H9 (cell line): ENCODE measurements around the gene PBX4. TPM values are rescaled to one million over a fixed set of nuclear protein-coding genes. Genes with fewer than 3 reads are reported as not detected.

Source experiments
- DNase-seq: peaks from one replicate; pipeline ENCODE4 v3.0.0-alpha.2; 2017
- H2AFZ ChIP-seq: one replicate; pipeline ENCODE4 v1.6.1; 2013; ENCODE audit warnings: mild to moderate bottlenecking, low read length, control low read depth, moderate library complexity
- H2AK5ac ChIP-seq: 2 replicates; pipeline ENCODE4 v1.6.1; 2013; ENCODE audit warnings: low read length, control low read depth, mixed read lengths; ENCODE audit not compliant: insufficient read length
- H2BK120ac ChIP-seq: one replicate; pipeline ENCODE4 v1.6.1; 2013; ENCODE audit warnings: low read depth, mild to moderate bottlenecking, low read length, control low read depth, inconsistent platforms; ENCODE audit not compliant: poor library complexity, severe bottlenecking
- H2BK12ac ChIP-seq: 2 replicates; pipeline ENCODE4 v1.6.1; 2013; ENCODE audit warnings: low read length, control low read depth, mixed read lengths, low read depth; ENCODE audit not compliant: insufficient read length
- H2BK15ac ChIP-seq: 2 replicates; pipeline ENCODE4 v1.6.1; 2013; ENCODE audit warnings: low read depth, low read length, control low read depth
- H2BK20ac ChIP-seq: one replicate; pipeline ENCODE4 v1.6.1; 2013; ENCODE audit warnings: low read depth, mild to moderate bottlenecking, low read length, control low read depth, inconsistent platforms; ENCODE audit not compliant: poor library complexity, severe bottlenecking
- H2BK5ac ChIP-seq: 2 replicates; pipeline ENCODE4 v1.6.1; 2013; ENCODE audit warnings: low read length, control low read depth, mixed read lengths; ENCODE audit not compliant: insufficient read length
- H3K14ac ChIP-seq: 2 replicates; pipeline ENCODE4 v1.6.1; 2013; ENCODE audit warnings: low read length, control low read depth; ENCODE audit not compliant: insufficient read depth
- H3K18ac ChIP-seq: 2 replicates; pipeline ENCODE4 v1.6.1; 2013; ENCODE audit warnings: low read depth, mild to moderate bottlenecking, mixed read lengths, low read length, control low read depth; ENCODE audit not compliant: insufficient read length
- H3K23ac ChIP-seq: 2 replicates; pipeline ENCODE4 v1.6.1; 2013; ENCODE audit warnings: low read length, control low read depth, mixed read lengths, low read depth; ENCODE audit not compliant: insufficient read length
- H3K23me2 ChIP-seq: 2 replicates; pipeline ENCODE4 v1.6.1; 2013; ENCODE audit warnings: low read depth, mild to moderate bottlenecking, mixed read lengths, low read length, control low read depth; ENCODE audit not compliant: insufficient read length, poor library complexity, severe bottlenecking
- H3K27ac ChIP-seq: 2 replicates; pipeline ENCODE4 v1.5.1; 2013; ENCODE audit warnings: low read length, control low read depth, mixed read lengths, low read depth; ENCODE audit not compliant: insufficient read length
- H3K27me3 ChIP-seq: 2 replicates; pipeline ENCODE4 v1.6.1; 2013; ENCODE audit warnings: low read length, control low read depth, inconsistent platforms; ENCODE audit not compliant: insufficient read depth
- H3K4ac ChIP-seq: 2 replicates; pipeline ENCODE4 v1.6.1; 2013; ENCODE audit warnings: low read depth, mild to moderate bottlenecking, control low read depth, inconsistent platforms, low read length, moderate library complexity
- H3K4me1 ChIP-seq: 2 replicates; pipeline ENCODE4 v1.6.1; 2013; ENCODE audit warnings: low read length, control low read depth, inconsistent platforms; ENCODE audit not compliant: insufficient read depth
- H3K4me2 ChIP-seq: 2 replicates; pipeline ENCODE4 v1.6.1; 2013; ENCODE audit warnings: low read length, control low read depth, mixed read lengths; ENCODE audit not compliant: insufficient read length, insufficient read depth
- H3K56ac ChIP-seq: 2 replicates; pipeline ENCODE4 v1.6.1; 2013; ENCODE audit warnings: low read depth, mild to moderate bottlenecking, mixed read lengths, low read length, control low read depth; ENCODE audit not compliant: insufficient read length
- H3K79me1 ChIP-seq: 2 replicates; pipeline ENCODE4 v1.6.1; 2013; ENCODE audit warnings: low read depth, mild to moderate bottlenecking, moderate library complexity, low read length, control low read depth, inconsistent platforms; ENCODE audit not compliant: insufficient read depth, poor library complexity, severe bottlenecking
- H3K79me2 ChIP-seq: 2 replicates; pipeline ENCODE4 v1.6.1; 2013; ENCODE audit warnings: low read length, control low read depth, inconsistent platforms; ENCODE audit not compliant: insufficient read depth
- H3K9ac ChIP-seq: 2 replicates; pipeline ENCODE4 v1.6.1; 2013; ENCODE audit warnings: low read length, control low read depth, mixed read lengths; ENCODE audit not compliant: insufficient read length; ENCODE audit errors: extremely low read depth
- H3K9me3 ChIP-seq: one replicate; pipeline ENCODE4 v1.6.1; 2013; ENCODE audit warnings: low read depth, low read length, inconsistent platforms; ENCODE audit not compliant: control insufficient read depth
- H3T11ph ChIP-seq: one replicate; pipeline ENCODE4 v1.6.1; 2013; ENCODE audit warnings: mild to moderate bottlenecking, low read length, control low read depth, inconsistent platforms
- H4K20me1 ChIP-seq: one replicate; pipeline ENCODE4 v1.6.1; 2013; ENCODE audit not compliant: control insufficient read depth, insufficient read length, insufficient read depth
- H4K5ac ChIP-seq: 2 replicates; pipeline ENCODE4 v1.6.1; 2013; ENCODE audit warnings: low read depth, mild to moderate bottlenecking, mixed read lengths, low read length, control low read depth; ENCODE audit not compliant: insufficient read length
- H4K8ac ChIP-seq: replicated peaks from 2 replicates; pipeline ENCODE4 v1.6.1; 2013; ENCODE audit warnings: low read length, control low read depth, mixed read lengths, low read depth; ENCODE audit not compliant: insufficient read length
- H4K91ac ChIP-seq: 2 replicates; pipeline ENCODE4 v1.6.1; 2013; ENCODE audit warnings: low read depth, mild to moderate bottlenecking, moderate library complexity, mixed read lengths, low read length, control low read depth; ENCODE audit not compliant: insufficient read length
- H3K27ac Mint-ChIP-seq, 3 experiments: 2 replicates in 2 of 3; 3 replicates in 1 of 3; pipeline ENCODE4 v1.8.0; 2020 to 2021; ENCODE audit warnings: mixed read lengths in 3 of 3, mild to moderate bottlenecking in 1 of 3, moderate library complexity in 1 of 3
- H3K27me3 Mint-ChIP-seq: 2 replicates; pipeline ENCODE4 v1.8.0; 2021; ENCODE audit warnings: low read depth, mild to moderate bottlenecking, moderate library complexity, mixed read lengths
- H3K36me3 Mint-ChIP-seq, 3 experiments: 2 replicates in 2 of 3; 3 replicates in 1 of 3; pipeline ENCODE4 v1.8.0; 2020 to 2021; ENCODE audit warnings: low read depth in 3 of 3, mixed read lengths in 3 of 3; ENCODE audit not compliant: insufficient read depth in 1 of 3
- H3K4me1 Mint-ChIP-seq, 2 experiments: 2 replicates each; pipeline ENCODE4 v1.8.0; 2020; ENCODE audit warnings: mixed read lengths in 2 of 2
- H3K4me3 Mint-ChIP-seq, 2 experiments: 2 replicates in 1 of 2; 3 replicates in 1 of 2; pipeline ENCODE4 v1.8.0; 2020 to 2021; ENCODE audit warnings: mild to moderate bottlenecking in 2 of 2, mixed read lengths in 2 of 2, moderate library complexity in 1 of 2
- H3K9me3 Mint-ChIP-seq, 2 experiments: 2 replicates in 1 of 2; 3 replicates in 1 of 2; pipeline ENCODE4 v1.8.0; 2020; ENCODE audit warnings: mild to moderate bottlenecking in 2 of 2, mixed read lengths in 2 of 2, moderate library complexity in 1 of 2
- CTCF ChIP-seq: fragments of 200-600 bp; sonication (generic); conservative IDR thresholded peaks from 3 replicates; pipeline ENCODE4 v1.8.0; 2021; ENCODE audit warnings: antibody characterized with exemption, mild to moderate bottlenecking
- WGBS: extraction: QIAGEN DNeasy Blood & Tissue Kit; methylation state at CpG from one replicate; pipeline ENCODE4 v1.1.7; 2013; ENCODE audit warnings: missing lambda C conversion rate, low lambda C conversion rate, mixed read lengths; ENCODE audit not compliant: insufficient read length; ENCODE audit errors: extremely low coverage; 5-methylcytosine and 5-hydroxymethylcytosine counted together
- total RNA-seq: library from RNA; stranded (reverse); gene quantifications from 2 replicates; pipeline ENCODE4 v1.2.1, GENCODE V29; 2021

Gene PBX4
- total RNA-seq, 1 experiment from 2014 or later: 3.3 TPM

GRCh38 chr19:19584356-19584755 lies 34.1 kb downstream of the PBX4 start:
- no peak overlapping the region for H3K56ac ChIP-seq
- no peaks in the 10 kb centered on the region for H3K79me2 ChIP-seq

More at GRCh38 chr19:19584356-19584755, 34.1 kb downstream of the PBX4 start:
- Histone ChIP-seq H2AK5ac (no peak overlapping the region), H4K5ac (no peak overlapping the region), H2BK12ac (no peak overlapping the region), H2BK120ac (no peak overlapping the region), H2BK20ac (no peak overlapping the region), H2AFZ (no peak overlapping the region), H3K18ac (no peak overlapping the region), H3K4ac (no peak overlapping the region), H4K91ac (no peak overlapping the region), H2BK5ac (no peak overlapping the region), H3K4me1 (no peaks in the 10 kb centered on the region), H3K14ac (no peak overlapping the region), H3K4me2 (no peak overlapping the region), H3K79me1 (no peaks in the 10 kb centered on the region), H2BK15ac (no peak overlapping the region), H3T11ph (no peak overlapping the region), H3K23ac (no peak overlapping the region), H4K8ac (no peak overlapping the region), H3K27me3 (no peaks in the 10 kb centered on the region), H3K9ac (no peak overlapping the region), H4K20me1 (no peaks in the 10 kb centered on the region), H3K27ac (no peak overlapping the region), H3K23me2 (no peaks in the 10 kb centered on the region), H3K9me3 (no peaks in the 10 kb centered on the region)
- no CpG with 5 or more reads among the region's 6 CpGs for WGBS
- no peak for DNase-seq
- H3K27me3 Mint-ChIP-seq: peaks cover 5% of the 10 kb centered on the region
- TF ChIP-seq CTCF: no peak
- no peak overlapping the region for H3K27ac Mint-ChIP-seq
- H3K4me1 Mint-ChIP-seq: peaks cover 0 to 5% of the 10 kb centered on the region in 2 experiments; a peak in 1 of 4 replicates
- no peaks in the 10 kb centered on the region for H3K9me3 Mint-ChIP-seq
- no peak overlapping the region for H3K4me3 Mint-ChIP-seq
- no peaks in the 10 kb centered on the region for H3K36me3 Mint-ChIP-seq
